GM19023 (cell line): ENCODE results near the gene CHMP5.
"Not testable (repeated sequence)": the region's sequence is repeated elsewhere in the genome, so short reads cannot be mapped to it uniquely, and the experiment has no call there.

Experiments used
- ATAC-seq: cut with Tn5 transposase; IDR thresholded peaks from one replicate; pipeline ENCODE4 v1.9.1; 2021; ENCODE audit warnings: mild to moderate bottlenecking, moderate library complexity; ENCODE audit not compliant: unreplicated experiment

Gene CHMP5

GRCh38 chr9:33310748-33311147, 45.9 kb downstream of the CHMP5 start:
- ATAC-seq = no peak

DNA sequence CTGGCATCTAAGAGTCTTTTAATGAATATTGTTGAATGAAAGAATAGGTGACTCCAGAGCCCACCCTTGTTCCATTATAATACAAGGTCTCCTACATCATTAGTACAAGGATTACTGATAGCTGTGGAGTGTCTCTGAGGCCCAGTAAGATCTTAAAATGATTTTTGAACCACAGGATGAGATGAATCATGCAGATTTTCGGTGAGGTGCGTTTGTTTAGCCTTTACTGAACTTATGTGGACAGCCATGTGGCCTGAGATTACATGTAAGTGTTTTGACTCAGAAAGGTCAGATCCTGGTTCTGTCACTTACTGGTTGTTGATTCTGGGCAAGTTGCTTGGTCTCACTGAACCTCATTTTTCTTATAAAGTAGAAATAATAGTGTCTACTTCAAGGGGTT, 47.1 kb downstream of the CHMP5 start:
- no peak for ATAC-seq

DNA sequence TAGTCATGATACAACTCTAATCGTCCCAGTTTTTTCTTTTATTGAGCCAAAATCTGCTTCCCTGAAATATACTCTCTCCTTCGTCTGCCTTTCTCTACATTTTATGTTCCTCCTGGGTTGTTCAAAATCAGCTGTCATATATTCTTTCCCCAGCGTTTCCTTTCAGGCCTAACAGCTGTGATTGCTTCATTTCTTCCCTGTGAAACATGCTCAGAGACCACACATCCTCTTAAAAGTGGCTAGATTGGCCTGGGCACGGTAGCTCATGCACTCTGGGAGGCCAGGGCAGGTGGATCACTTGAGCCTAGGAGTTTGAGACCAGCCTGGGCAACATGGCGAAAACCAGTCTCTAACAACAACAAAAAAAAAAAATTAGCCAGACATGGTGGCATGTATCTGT, 50.5 kb downstream of the CHMP5 start:
- no peak for ATAC-seq

DNA sequence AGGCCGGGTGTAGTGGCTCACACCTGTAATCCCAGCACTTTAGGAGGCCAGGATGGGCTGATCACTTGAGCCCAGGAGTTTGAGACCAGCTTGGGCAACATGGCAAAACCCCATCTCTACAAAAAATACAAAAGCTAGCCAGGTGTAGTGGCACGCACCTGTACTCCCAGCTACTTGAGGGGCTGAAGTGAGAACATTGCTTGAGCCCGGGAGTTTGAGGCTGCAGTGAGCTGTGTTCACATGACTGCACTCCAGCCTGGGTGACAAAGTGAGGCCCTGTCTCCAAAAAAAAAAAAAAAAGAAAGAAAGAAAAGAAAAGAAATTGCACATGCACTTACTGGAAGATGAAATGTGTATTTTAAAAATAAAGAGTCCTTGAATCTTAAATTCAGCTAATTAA, 52.3 kb downstream of the CHMP5 start:
- not testable (repeated sequence) for ATAC-seq

DNA sequence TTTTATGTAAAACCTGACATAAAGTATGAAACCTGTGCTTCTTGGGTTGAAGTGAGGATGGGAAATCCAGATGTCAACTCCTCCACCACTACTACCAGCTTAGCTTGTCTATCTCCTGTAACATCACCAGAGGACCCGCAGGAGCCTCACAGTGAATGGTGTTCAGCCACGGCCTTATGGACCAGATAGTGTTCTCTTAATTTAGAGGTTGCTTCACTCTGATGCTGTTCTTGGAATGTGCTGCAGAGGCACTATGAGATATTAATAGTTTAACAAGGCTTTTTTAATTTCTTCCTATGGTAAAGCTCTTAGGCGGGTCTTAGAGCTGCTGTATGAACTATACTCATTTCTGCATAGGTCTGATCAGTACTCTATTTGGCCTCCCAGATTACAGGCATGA, 53.4 kb downstream of the CHMP5 start:
- ATAC-seq = no peak

DNA sequence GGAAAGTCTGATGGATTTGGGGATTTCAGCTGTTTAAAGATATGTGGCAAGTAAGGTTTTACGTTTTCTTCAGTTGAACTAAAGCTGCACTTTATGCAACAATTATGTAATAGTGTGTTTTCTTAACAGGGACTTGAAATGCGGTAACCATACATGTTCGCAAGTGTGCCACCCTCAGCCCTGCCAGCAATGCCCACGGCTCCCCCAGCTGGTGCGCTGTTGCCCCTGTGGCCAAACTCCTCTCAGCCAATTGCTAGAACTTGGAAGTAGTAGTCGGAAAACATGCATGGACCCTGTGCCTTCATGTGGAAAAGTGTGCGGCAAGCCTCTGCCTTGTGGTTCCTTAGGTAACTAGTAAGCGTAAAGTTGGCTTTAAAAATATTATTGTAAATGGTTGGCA, 53.9 kb downstream of the CHMP5 start:
- no peak for ATAC-seq

DNA sequence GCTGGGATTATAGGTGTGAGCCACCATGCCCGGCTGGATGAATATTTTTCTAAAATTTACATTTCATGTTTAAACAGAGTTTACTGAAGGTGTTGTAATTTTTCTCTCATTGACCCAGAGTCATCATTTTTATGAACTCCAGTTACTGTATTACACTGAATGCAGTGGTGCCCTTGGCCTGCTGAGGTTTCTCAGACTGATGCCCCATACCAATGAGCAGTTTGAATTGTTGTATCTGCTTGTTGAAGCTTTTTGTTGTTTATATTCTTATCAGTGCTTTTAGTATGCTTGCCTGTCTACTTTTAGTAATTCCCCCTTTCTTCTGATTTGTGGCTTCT, 55.4 kb downstream of the CHMP5 start:
- no peak for ATAC-seq

DNA sequence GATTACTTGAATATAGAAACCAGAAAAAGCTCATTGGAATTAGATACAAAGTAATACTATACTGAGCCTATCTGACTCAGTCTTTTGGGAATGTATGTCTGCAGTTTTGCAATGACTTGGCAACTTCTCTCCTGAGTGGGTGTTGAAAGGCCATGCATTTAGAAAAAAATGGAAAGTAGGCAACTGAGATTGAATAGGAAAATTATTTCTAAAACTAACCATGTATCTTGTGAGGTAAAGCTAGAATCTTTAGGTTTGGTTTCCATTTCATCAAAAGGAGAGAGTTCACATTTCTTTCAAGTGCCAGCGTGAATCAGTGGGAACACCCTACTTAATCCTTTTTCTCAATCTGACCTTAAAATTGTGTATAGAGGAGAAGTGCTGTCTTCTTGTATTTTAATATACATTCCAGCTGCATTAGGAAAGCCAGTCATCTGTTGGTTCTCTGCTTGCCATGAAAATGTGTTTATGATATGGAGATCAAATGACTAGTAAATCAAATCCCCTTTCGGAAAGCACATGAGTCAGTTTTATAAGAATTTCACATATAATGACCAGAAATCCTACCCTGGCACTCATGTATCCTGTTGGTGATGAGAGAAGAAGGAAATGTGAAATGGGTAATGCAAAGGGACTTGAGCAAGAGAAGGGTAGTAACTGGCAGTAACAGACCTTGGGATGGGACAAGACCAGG, 55.9 kb downstream of the CHMP5 start:
- ATAC-seq = no peak

DNA sequence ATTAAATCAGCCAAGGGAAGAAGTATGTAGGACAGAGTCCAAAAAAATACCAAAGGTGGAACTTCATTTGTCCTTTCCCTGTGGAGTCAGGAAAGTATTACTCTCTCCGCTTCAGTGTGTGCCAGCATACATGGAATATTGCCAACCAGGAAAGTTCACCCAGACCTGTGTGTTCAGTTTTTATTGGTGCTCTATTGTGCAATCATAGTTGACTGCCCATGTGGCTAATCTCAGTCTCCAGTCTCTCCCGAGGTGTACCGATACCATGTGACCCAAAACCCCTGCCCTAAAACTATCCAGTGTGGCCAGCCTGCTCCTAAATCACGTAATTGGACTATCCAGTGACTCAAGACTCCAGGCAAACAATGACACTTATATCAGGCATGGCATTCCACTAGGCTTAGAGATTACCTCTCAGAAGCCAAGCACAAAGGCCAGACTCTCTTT, 64.3 kb downstream of the CHMP5 start:
- ATAC-seq = no peak

DNA sequence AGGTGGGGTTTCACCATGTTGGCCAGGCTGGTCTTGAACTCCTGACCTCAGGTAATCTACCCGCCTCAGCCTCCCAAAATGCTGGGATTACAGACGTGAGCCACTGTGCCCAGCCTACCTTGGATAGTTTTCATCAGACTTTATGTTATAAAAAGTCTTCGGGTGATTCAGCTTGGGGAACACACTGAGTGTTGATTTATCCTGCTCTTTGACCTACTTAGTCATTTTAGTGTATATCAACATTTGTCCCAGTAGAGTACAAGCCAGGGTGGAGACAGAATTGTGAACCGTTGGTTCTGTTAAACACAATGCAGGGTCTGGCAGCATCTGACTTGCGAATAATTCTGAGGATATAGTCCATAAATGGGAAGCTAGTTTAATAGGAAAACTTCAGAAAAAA, 65.1 kb downstream of the CHMP5 start:
- no peak for ATAC-seq

DNA sequence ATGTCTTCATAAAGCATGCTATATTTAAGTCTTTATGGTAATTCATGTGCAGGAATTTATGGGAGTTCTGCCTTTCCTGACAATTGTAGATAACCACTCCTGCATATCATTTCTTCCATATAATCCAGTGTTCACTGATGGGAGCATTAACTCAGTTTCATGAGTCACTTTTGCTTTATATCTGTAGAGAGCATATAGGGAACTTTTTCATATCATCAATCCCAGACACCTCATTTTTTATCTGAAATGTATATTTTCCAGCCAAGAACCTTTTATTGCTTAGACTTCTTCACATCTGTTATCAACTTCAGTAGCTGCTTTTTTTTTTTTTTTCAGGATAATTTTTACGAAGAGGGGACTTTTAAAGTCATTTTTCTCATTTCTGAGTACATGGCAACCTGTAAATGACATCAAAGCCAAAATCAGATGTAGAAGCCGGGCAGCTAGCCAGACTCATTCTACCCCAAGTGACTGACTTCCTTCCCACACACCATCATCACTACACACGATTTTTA, 66.6 kb downstream of the CHMP5 start:
- no peak for ATAC-seq
